ENCODE measurements around the gene DIS3L2. TPM values are rescaled to one million over a fixed set of nuclear protein-coding genes. Genes with fewer than 3 reads are reported as not detected.

The DIS3L2 gene
- total RNA-seq, 2 experiments from 2014 or later: 25.7 to 30.9 TPM

- Mint-ChIP-seq H3K9me3 (no peaks in the 10 kb centered on the region), H3K27me3 (no peaks in the 10 kb centered on the region), H3K36me3 (peaks cover 2% of the 10 kb centered on the region), H3K4me3 (no peak overlapping the region), H3K4me1 (peaks cover 41% of the 10 kb centered on the region), H3K27ac (no peak overlapping the region)
- no peak for DNase-seq
These were observed 112.2 kb downstream of the DIS3L2 start for GRCh38 chr2:232073699-232074098.

- H3K4me3 Mint-ChIP-seq: no peak overlapping the region
- peaks cover 34% of the 10 kb centered on the region for H3K4me1 Mint-ChIP-seq
- H3K9me3 Mint-ChIP-seq: peaks cover 4% of the 10 kb centered on the region
- no peaks in the 10 kb centered on the region for H3K27me3 Mint-ChIP-seq
- H3K27ac Mint-ChIP-seq: no peak overlapping the region
- no peak for DNase-seq
- peaks cover 7% of the 10 kb centered on the region for H3K36me3 Mint-ChIP-seq
These were observed 113.6 kb downstream of the DIS3L2 start for GRCh38 chr2:232075080-232075479.

GRCh38 chr2:232075859-232076258, 114.3 kb downstream of the DIS3L2 start:
- Mint-ChIP-seq H3K4me1 (peaks cover 32% of the 10 kb centered on the region), H3K9me3 (peaks cover 5% of the 10 kb centered on the region), H3K36me3 (peaks cover 8% of the 10 kb centered on the region), H3K4me3 (no peak overlapping the region), H3K27ac (no peak overlapping the region), H3K27me3 (no peaks in the 10 kb centered on the region)
- no peak for DNase-seq

- no peak overlapping the region for H3K27ac Mint-ChIP-seq
- no peak overlapping the region for H3K4me3 Mint-ChIP-seq
- H3K36me3 Mint-ChIP-seq: peaks cover 10% of the 10 kb centered on the region
- no peak for DNase-seq
- H3K27me3 Mint-ChIP-seq: no peaks in the 10 kb centered on the region
- H3K9me3 Mint-ChIP-seq: peaks cover 5% of the 10 kb centered on the region
- peaks cover 28% of the 10 kb centered on the region for H3K4me1 Mint-ChIP-seq
These were observed 114.8 kb downstream of the DIS3L2 start for GRCh38 chr2:232076272-232076671.

- Mint-ChIP-seq H3K36me3 (peaks cover 14% of the 10 kb centered on the region), H3K27me3 (no peaks in the 10 kb centered on the region), H3K27ac (no peak overlapping the region), H3K4me3 (no peak overlapping the region), H3K4me1 (peaks cover 24% of the 10 kb centered on the region), H3K9me3 (peaks cover 5% of the 10 kb centered on the region)
- DNase-seq: no peak
These were observed 115.2 kb downstream of the DIS3L2 start for GRCh38 chr2:232076736-232077135.

GRCh38 chr2:232085164-232085563, 123.7 kb downstream of the DIS3L2 start:
- Mint-ChIP-seq H3K27me3 (no peaks in the 10 kb centered on the region), H3K4me3 (no peak overlapping the region), H3K4me1 (peaks cover 5% of the 10 kb centered on the region), H3K27ac (no peak overlapping the region), H3K36me3 (peaks cover 34% of the 10 kb centered on the region), H3K9me3 (peaks cover 4% of the 10 kb centered on the region)
- DNase-seq: no peak

- Mint-ChIP-seq H3K4me1 (peaks cover 6% of the 10 kb centered on the region), H3K4me3 (no peak overlapping the region), H3K27ac (no peak overlapping the region), H3K36me3 (peaks cover 39% of the 10 kb centered on the region), H3K9me3 (peaks cover 4% of the 10 kb centered on the region), H3K27me3 (no peaks in the 10 kb centered on the region)
- no peak for DNase-seq
These were observed 124.4 kb downstream of the DIS3L2 start for GRCh38 chr2:232085826-232086425.

- Mint-ChIP-seq H3K36me3 (peaks cover 39% of the 10 kb centered on the region), H3K27ac (no peak overlapping the region), H3K9me3 (peaks cover 9% of the 10 kb centered on the region), H3K4me1 (peaks cover 6% of the 10 kb centered on the region), H3K4me3 (no peak overlapping the region), H3K27me3 (no peaks in the 10 kb centered on the region)
- no peak for DNase-seq
These were observed 127.3 kb downstream of the DIS3L2 start for GRCh38 chr2:232088771-232089170.

GRCh38 chr2:232094201-232094600, 132.7 kb downstream of the DIS3L2 start:
- Mint-ChIP-seq H3K9me3 (peaks cover 30% of the 10 kb centered on the region), H3K27ac (no peak overlapping the region), H3K36me3 (peaks cover 82% of the 10 kb centered on the region), H3K4me1 (peaks cover 2% of the 10 kb centered on the region), H3K27me3 (no peaks in the 10 kb centered on the region), H3K4me3 (no peak overlapping the region)
- DNase-seq: no peak

GRCh38 chr2:232094883-232095282, 133.4 kb downstream of the DIS3L2 start:
- Mint-ChIP-seq H3K27ac (no peak overlapping the region), H3K4me1 (peaks cover 2% of the 10 kb centered on the region), H3K9me3 (peaks cover 30% of the 10 kb centered on the region), H3K36me3 (peaks cover 85% of the 10 kb centered on the region), H3K27me3 (no peaks in the 10 kb centered on the region), H3K4me3 (no peak overlapping the region)
- no peak for DNase-seq

- no peak overlapping the region for H3K27ac Mint-ChIP-seq
- H3K9me3 Mint-ChIP-seq: peaks cover 29% of the 10 kb centered on the region
- H3K4me1 Mint-ChIP-seq: no peaks in the 10 kb centered on the region
- H3K4me3 Mint-ChIP-seq: no peak overlapping the region
- peaks cover 67% of the 10 kb centered on the region for H3K36me3 Mint-ChIP-seq
- DNase-seq: no peak
- no peaks in the 10 kb centered on the region for H3K27me3 Mint-ChIP-seq
These were observed 135.7 kb downstream of the DIS3L2 start for GRCh38 chr2:232097260-232097659.

GRCh38 chr2:232097758-232098157, 136.2 kb downstream of the DIS3L2 start:
- Mint-ChIP-seq H3K4me3 (no peak overlapping the region), H3K36me3 (peaks cover 65% of the 10 kb centered on the region), H3K9me3 (peaks cover 29% of the 10 kb centered on the region), H3K27me3 (no peaks in the 10 kb centered on the region), H3K4me1 (no peaks in the 10 kb centered on the region), H3K27ac (no peak overlapping the region)
- DNase-seq: no peak

- Mint-ChIP-seq H3K36me3 (peaks cover 27% of the 10 kb centered on the region), H3K9me3 (no peaks in the 10 kb centered on the region), H3K4me3 (no peak overlapping the region), H3K27me3 (no peaks in the 10 kb centered on the region), H3K4me1 (no peaks in the 10 kb centered on the region), H3K27ac (no peak overlapping the region)
- DNase-seq: no peak
These were observed 140.9 kb downstream of the DIS3L2 start for GRCh38 chr2:232102380-232102779.

- H3K9me3 Mint-ChIP-seq: no peaks in the 10 kb centered on the region
- DNase-seq: no peak
- H3K4me1 Mint-ChIP-seq: no peaks in the 10 kb centered on the region
- no peak overlapping the region for H3K4me3 Mint-ChIP-seq
- H3K27ac Mint-ChIP-seq: no peak overlapping the region
- H3K27me3 Mint-ChIP-seq: no peaks in the 10 kb centered on the region
- H3K36me3 Mint-ChIP-seq: peaks cover 18% of the 10 kb centered on the region
These were observed 141.7 kb downstream of the DIS3L2 start for GRCh38 chr2:232103140-232103737.

GRCh38 chr2:232104076-232104646, 142.6 kb downstream of the DIS3L2 start:
- Mint-ChIP-seq H3K27me3 (no peaks in the 10 kb centered on the region), H3K9me3 (no peaks in the 10 kb centered on the region), H3K4me3 (no peak overlapping the region), H3K4me1 (no peaks in the 10 kb centered on the region), H3K36me3 (peaks cover 10% of the 10 kb centered on the region), H3K27ac (no peak overlapping the region)
- DNase-seq: no peak

GRCh38 chr2:232111551-232111950, 150.0 kb downstream of the DIS3L2 start:
- H3K27me3 Mint-ChIP-seq: no peaks in the 10 kb centered on the region
- DNase-seq: no peak
- no peak overlapping the region for H3K27ac Mint-ChIP-seq
- no peak overlapping the region for H3K4me3 Mint-ChIP-seq
- peaks cover 10% of the 10 kb centered on the region for H3K36me3 Mint-ChIP-seq
- H3K9me3 Mint-ChIP-seq: peaks cover 5% of the 10 kb centered on the region
- peaks cover 3% of the 10 kb centered on the region for H3K4me1 Mint-ChIP-seq

All from activated naive CD8-positive, alpha-beta T cell treated with anti-CD3 and anti-CD28 coated beads for 36 hours (primary cell).